Measurements from ENCODE around the gene ACER1. TPM values are rescaled to one million over a fixed set of nuclear protein-coding genes. Genes with fewer than 3 reads are reported as not detected.

Gene ACER1
- total and polyA plus RNA-seq, 10 of the 15 experiments (the other 5 are each of a cell fraction or from before 2014, with no cell fraction given), result not detected

DNA sequence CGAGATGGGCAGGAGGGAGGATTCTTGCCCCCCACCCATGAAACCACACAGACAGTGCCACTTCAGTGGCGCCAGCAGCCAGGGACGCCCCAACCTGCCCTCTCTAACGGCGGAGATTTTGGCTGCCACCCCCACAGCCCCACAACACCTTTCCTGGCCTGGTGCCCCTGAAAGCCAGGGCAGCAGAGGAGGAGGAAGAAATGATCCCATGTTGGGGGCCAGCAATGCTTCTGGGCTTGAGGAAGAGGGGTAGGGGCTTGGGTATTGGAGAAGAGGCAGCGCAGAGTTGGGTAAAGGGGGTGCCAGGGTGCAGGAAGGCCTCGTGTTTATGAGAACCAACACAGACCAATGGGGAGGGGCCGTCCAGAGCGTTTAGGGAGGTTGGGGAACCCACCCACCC is 55.4 kb downstream of the ACER1 start:
- peak overlapping the region; percentile 90 for H3K4me2 ChIP-seq (ENCODE audit: control insufficient read depth, insufficient read depth)
- H3K79me2 ChIP-seq (ENCODE audit: control insufficient read depth, insufficient read depth, low read length), result peaks cover 49% of the 10 kb centered on the region
- BruUV-seq (replicated peaks), result no TSS peak
- WGBS (ENCODE audit: insufficient coverage, insufficient replicate concordance, low lambda C conversion rate, missing lambda C conversion rate), result 97% methylated on average over 9 of the region's 9 CpGs
- intact Hi-C loops (cut with micrococcal nuclease; ENCODE audit: unreplicated experiment), result no loop called here
- H4K20me1 ChIP-seq (ENCODE audit: control insufficient read depth, insufficient read depth), result no peaks in the 10 kb centered on the region; the same call in 1 of the 2 replicates
- ChIA-PET CTCF (interaction anchor here (0.9 kb wide), 1 partner anchor 152 kb away, joined by 3 read pairs; no protein-coding TSS in a partner anchor), SMC1A (ENCODE audit: uncharacterized antibody, unreplicated experiment) (no interaction called here), POLR2A (no interaction called here), RAD21 (ENCODE audit: unreplicated experiment) (no interaction called here)
- H3K27ac ChIP-seq (ENCODE audit: control insufficient read depth, insufficient read depth), result no peak overlapping the region; the same call in 1 of the 2 replicates
- TF ChIP-seq, protein P1, sequence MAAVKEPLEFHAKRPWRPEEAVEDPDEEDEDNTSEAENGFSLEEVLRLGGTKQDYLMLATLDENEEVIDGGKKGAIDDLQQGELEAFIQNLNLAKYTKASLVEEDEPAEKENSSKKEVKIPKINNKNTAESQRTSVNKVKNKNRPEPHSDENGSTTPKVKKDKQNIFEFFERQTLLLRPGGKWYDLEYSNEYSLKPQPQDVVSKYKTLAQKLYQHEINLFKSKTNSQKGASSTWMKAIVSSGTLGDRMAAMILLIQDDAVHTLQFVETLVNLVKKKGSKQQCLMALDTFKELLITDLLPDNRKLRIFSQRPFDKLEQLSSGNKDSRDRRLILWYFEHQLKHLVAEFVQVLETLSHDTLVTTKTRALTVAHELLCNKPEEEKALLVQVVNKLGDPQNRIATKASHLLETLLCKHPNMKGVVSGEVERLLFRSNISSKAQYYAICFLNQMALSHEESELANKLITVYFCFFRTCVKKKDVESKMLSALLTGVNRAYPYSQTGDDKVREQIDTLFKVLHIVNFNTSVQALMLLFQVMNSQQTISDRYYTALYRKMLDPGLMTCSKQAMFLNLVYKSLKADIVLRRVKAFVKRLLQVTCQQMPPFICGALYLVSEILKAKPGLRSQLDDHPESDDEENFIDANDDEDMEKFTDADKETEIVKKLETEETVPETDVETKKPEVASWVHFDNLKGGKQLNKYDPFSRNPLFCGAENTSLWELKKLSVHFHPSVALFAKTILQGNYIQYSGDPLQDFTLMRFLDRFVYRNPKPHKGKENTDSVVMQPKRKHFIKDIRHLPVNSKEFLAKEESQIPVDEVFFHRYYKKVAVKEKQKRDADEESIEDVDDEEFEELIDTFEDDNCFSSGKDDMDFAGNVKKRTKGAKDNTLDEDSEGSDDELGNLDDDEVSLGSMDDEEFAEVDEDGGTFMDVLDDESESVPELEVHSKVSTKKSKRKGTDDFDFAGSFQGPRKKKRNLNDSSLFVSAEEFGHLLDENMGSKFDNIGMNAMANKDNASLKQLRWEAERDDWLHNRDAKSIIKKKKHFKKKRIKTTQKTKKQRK (IDR thresholded peaks at IDR 0.05; ENCODE audit: low read depth, low read length), result no peak
- TF ChIP-seq, protein P2, sequence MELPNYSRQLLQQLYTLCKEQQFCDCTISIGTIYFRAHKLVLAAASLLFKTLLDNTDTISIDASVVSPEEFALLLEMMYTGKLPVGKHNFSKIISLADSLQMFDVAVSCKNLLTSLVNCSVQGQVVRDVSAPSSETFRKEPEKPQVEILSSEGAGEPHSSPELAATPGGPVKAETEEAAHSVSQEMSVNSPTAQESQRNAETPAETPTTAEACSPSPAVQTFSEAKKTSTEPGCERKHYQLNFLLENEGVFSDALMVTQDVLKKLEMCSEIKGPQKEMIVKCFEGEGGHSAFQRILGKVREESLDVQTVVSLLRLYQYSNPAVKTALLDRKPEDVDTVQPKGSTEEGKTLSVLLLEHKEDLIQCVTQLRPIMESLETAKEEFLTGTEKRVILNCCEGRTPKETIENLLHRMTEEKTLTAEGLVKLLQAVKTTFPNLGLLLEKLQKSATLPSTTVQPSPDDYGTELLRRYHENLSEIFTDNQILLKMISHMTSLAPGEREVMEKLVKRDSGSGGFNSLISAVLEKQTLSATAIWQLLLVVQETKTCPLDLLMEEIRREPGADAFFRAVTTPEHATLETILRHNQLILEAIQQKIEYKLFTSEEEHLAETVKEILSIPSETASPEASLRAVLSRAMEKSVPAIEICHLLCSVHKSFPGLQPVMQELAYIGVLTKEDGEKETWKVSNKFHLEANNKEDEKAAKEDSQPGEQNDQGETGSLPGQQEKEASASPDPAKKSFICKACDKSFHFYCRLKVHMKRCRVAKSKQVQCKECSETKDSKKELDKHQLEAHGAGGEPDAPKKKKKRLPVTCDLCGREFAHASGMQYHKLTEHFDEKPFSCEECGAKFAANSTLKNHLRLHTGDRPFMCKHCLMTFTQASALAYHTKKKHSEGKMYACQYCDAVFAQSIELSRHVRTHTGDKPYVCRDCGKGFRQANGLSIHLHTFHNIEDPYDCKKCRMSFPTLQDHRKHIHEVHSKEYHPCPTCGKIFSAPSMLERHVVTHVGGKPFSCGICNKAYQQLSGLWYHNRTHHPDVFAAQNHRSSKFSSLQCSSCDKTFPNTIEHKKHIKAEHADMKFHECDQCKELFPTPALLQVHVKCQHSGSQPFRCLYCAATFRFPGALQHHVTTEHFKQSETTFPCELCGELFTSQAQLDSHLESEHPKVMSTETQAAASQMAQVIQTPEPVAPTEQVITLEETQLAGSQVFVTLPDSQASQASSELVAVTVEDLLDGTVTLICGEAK (IDR thresholded peaks at IDR 0.05; ENCODE audit: borderline replicate concordance), result no peak
- TF ChIP-seq CREB1 (IDR thresholded peaks at IDR 0.05; ENCODE audit: low read depth) (no peak), CEBPB (IDR thresholded peaks at IDR 0.05; ENCODE audit: borderline replicate concordance in 1 of 2, low read depth in 2 of 2, low read length in 2 of 2) (no peak), KLF5 (IDR thresholded peaks at IDR 0.05; ENCODE audit: partially characterized antibody) (no peak), SREBF1 (IDR thresholded peaks at IDR 0.05; ENCODE audit: low read length) (no peak), TAF1 (IDR thresholded peaks at IDR 0.05; ENCODE audit: borderline replicate concordance, low read depth, low read length) (no peak), ASH2L (IDR thresholded peaks at IDR 0.05; ENCODE audit: borderline replicate concordance, low read depth) (no peak), HDAC2 (IDR thresholded peaks at IDR 0.05) (no peak), EED (IDR thresholded peaks at IDR 0.05; ENCODE audit: low read depth) (no peak), KDM1A (IDR thresholded peaks at IDR 0.05; ENCODE audit: borderline replicate concordance) (no peak)
- TF ChIP-seq, protein P3, sequence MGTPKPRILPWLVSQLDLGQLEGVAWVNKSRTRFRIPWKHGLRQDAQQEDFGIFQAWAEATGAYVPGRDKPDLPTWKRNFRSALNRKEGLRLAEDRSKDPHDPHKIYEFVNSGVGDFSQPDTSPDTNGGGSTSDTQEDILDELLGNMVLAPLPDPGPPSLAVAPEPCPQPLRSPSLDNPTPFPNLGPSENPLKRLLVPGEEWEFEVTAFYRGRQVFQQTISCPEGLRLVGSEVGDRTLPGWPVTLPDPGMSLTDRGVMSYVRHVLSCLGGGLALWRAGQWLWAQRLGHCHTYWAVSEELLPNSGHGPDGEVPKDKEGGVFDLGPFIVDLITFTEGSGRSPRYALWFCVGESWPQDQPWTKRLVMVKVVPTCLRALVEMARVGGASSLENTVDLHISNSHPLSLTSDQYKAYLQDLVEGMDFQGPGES (IDR thresholded peaks at IDR 0.05), result no peak
- FAIRE-seq (no peak), ATAC-seq (no peak), DNase-seq (ENCODE audit: low read depth, low spot score) (no peak)
- peak overlapping the region; percentile 79 for H3K4me3 ChIP-seq
- H3K9ac ChIP-seq (ENCODE audit: control insufficient read depth, insufficient read depth, low read length), result peak overlapping the region; percentile 90
- no peak overlapping the region for H2AFZ ChIP-seq (ENCODE audit: control insufficient read depth, low read depth, low read length)
- no peaks in the 10 kb centered on the region for H3K9me3 ChIP-seq (replicated peaks; ENCODE audit: control insufficient read depth, insufficient read depth, low read length)
- in situ Hi-C loops (cut with MboI), result no loop called here
- no peaks in the 10 kb centered on the region for H3K36me3 ChIP-seq (ENCODE audit: control insufficient read depth in 2 of 2, insufficient read depth in 2 of 2, low read length in 1 of 2)
- no peaks in the 10 kb centered on the region for H3K27me3 ChIP-seq (replicated peaks in 1 of 2; ENCODE audit: control insufficient read depth in 2 of 2, insufficient read depth in 2 of 2, low read length in 1 of 2)
- peaks cover 9% of the 10 kb centered on the region; the same call in 1 of the 2 replicates for H3K4me1 ChIP-seq (ENCODE audit: control insufficient read depth, insufficient read depth, low read length)
